Astrocyte of the cerebellum (primary cell): Measurements from ENCODE around the gene GOLIM4.

Experiments
- DNase-seq: peaks from one replicate; pipeline ENCODE4 v3.0.0-alpha.2; 2011; ENCODE audit warnings: low read depth
- H3K4me3 ChIP-seq: 2 replicates; pipeline ENCODE4 v1.5.1; 2011; ENCODE audit warnings: mild to moderate bottlenecking, low read depth, low read length, moderate library complexity
- CTCF ChIP-seq: IDR thresholded peaks from 2 replicates; pipeline ENCODE4 v1.5.1; 2012; ENCODE audit warnings: low read length, low read depth, moderate library complexity, mild to moderate bottlenecking; ENCODE audit errors: missing control alignments
- in situ Hi-C: cut with HindIII; loops from 2 replicates; pipeline ENCODE4 v1.10.0; 2017; ENCODE audit warnings: low sequenced_read_pairs

The GOLIM4 gene

GRCh38 chr3:168087539-168087938 lies 8.2 kb downstream of the GOLIM4 start:
- no peak overlapping the region for H3K4me3 ChIP-seq
- DNase-seq = no peak
- TF ChIP-seq CTCF = no peak
- in situ Hi-C loops = no loop called here

- DNase-seq = no peak
- in situ Hi-C loops = no loop called here
- TF ChIP-seq CTCF = no peak
- no peak overlapping the region for H3K4me3 ChIP-seq
Measured at GRCh38 chr3:168086541-168087260, 9.0 kb downstream of the GOLIM4 start.

- no peak overlapping the region for H3K4me3 ChIP-seq
- no peak for DNase-seq
- in situ Hi-C loops = no loop called here
- TF ChIP-seq CTCF = no peak
Measured at GRCh38 chr3:168085491-168086119, 10.1 kb downstream of the GOLIM4 start.

DNA sequence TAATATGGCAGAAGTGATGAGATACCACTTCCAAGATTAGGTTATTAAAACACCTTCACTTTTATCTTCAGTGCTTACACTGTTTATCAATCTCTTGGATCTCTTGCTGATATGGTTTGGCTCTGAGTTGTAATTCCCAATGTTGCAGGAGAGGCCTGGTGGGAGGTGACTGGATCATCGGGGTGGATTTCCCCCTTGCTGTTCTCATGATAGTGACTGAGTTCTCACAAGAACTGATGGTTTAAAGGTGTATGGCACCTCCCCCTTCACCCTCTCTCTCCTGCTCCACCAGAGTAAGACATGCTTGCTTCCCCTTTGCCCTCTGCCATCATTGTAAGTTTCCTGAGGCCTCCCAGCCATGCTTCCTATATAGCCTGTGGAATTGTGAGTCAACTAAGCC lies 11.8 kb downstream of the GOLIM4 start:
- no peak overlapping the region for H3K4me3 ChIP-seq
- no peak for TF ChIP-seq CTCF
- no peak for DNase-seq
- in situ Hi-C loops = no loop called here

DNA sequence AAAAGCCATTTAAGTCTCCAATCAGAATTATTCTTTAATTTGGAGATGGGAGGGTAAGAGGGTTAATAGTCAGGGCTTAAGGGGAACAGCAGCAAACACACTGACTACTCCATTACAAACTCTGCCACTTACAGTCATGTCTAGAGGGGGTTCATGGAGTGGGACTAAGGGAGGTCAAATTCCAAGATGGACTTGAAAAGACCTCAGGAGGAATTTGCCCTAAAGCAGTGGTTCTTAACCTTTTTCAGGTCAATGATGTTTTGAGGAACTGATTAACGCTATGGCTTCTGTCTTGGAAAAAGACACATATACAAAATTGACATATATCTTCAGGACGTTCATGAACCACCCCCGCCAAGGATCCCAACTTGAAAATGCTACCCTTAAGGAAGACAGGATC lies 13.9 kb downstream of the GOLIM4 start:
- TF ChIP-seq CTCF = no peak
- DNase-seq = no peak
- no peak overlapping the region for H3K4me3 ChIP-seq
- in situ Hi-C loops = no loop called here

- in situ Hi-C loops = no loop called here
- DNase-seq = no peak
- H3K4me3 ChIP-seq = no peak overlapping the region
- TF ChIP-seq CTCF = no peak
Measured at GRCh38 chr3:168081171-168081771, 14.5 kb downstream of the GOLIM4 start.
